GM19463 (cell line): ENCODE results near the gene CASP10.
"Not testable (repeated sequence)": the region's sequence is repeated elsewhere in the genome, so short reads cannot be mapped to it uniquely, and the experiment has no call there.

Experiments used
- ATAC-seq: cut with Tn5 transposase; IDR thresholded peaks from one replicate; pipeline ENCODE4 v1.9.1; 2021; ENCODE audit warnings: mild to moderate bottlenecking, moderate library complexity; ENCODE audit not compliant: unreplicated experiment

The CASP10 gene

GRCh38 chr2:201182650-201183364 lies at the start of gene CASP10:
TSS of gene CASP10 (plus strand) at chr2:201183141. CDS start at chr2:201185778, 2,637 bp downstream.
- ATAC-seq, result peak; percentile 78

- ATAC-seq, result no peak
These were observed 47.6 kb upstream of the CASP10 start for GRCh38 chr2:201135386-201135785.

GRCh38 chr2:201136889-201137321 lies 46.0 kb upstream of the CASP10 start:
- ATAC-seq, result no peak

- no peak for ATAC-seq
These were observed 45.2 kb upstream of the CASP10 start for GRCh38 chr2:201137505-201138400.

- ATAC-seq, result no peak
These were observed 44.5 kb upstream of the CASP10 start for GRCh38 chr2:201138401-201138970.

- not testable (repeated sequence) for ATAC-seq
These were observed 43.8 kb upstream of the CASP10 start for GRCh38 chr2:201138986-201139781.

- no peak for ATAC-seq
These were observed 42.9 kb upstream of the CASP10 start for GRCh38 chr2:201139836-201140604.

GRCh38 chr2:201144101-201145051 lies 38.6 kb upstream of the CASP10 start:
- ATAC-seq, result no peak

GRCh38 chr2:201148434-201148990 lies 34.4 kb upstream of the CASP10 start:
- no peak for ATAC-seq

- ATAC-seq, result no peak
These were observed 33.7 kb upstream of the CASP10 start for GRCh38 chr2:201149064-201149820.

- not testable (repeated sequence) for ATAC-seq
These were observed 33.1 kb upstream of the CASP10 start for GRCh38 chr2:201149821-201150165.

- no peak for ATAC-seq
These were observed 32.4 kb upstream of the CASP10 start for GRCh38 chr2:201150454-201151020.

- peak; percentile 77 for ATAC-seq
These were observed 31.6 kb upstream of the CASP10 start for GRCh38 chr2:201151127-201151981.

- ATAC-seq, result no peak
These were observed 30.4 kb upstream of the CASP10 start for GRCh38 chr2:201152517-201152916.

GRCh38 chr2:201152999-201153815 lies 29.7 kb upstream of the CASP10 start:
- ATAC-seq, result no peak
